Omental fat pad (tissue), 4 donors: ENCODE results near the gene CFDP1. TPM values are rescaled to one million over a fixed set of nuclear protein-coding genes. Genes with fewer than 3 reads are reported as not detected.

Experiments used
- ATAC-seq: fragments of 150-250 bp; one replicate; pipeline ENCODE4 v1.9.1; 2016; ENCODE audit warnings: mild to moderate bottlenecking, moderate library complexity; ENCODE audit not compliant: low FRiP score
- DNase-seq: peaks from one replicate; pipeline ENCODE4 v3.0.0-alpha.2; 2019; ENCODE audit warnings: low spot score
- CTCF ChIP-seq, 3 donors: fragments of 450-650 bp; IDR thresholded peaks; one replicate each; pipeline ENCODE4 v1.5.1; 2016 to 2017; ENCODE audit warnings: antibody characterized with exemption in 3 of 3, mild to moderate bottlenecking in 3 of 3, moderate library complexity in 2 of 3
- total RNA-seq, 4 donors: library from RNA; depleted of rRNA; stranded (reverse); fragments of >200 nt; gene quantifications; one replicate each; pipeline ENCODE4 v1.1.0, GENCODE V29; 2016

CFDP1 gene
- total RNA-seq, 4 donors from 2014 or later, result 37.5 to 54.4 (median 49.2) TPM

- DNase-seq, result no peak
- peak; percentile 73 for ATAC-seq
- TF ChIP-seq CTCF (IDR thresholded peaks at IDR 0.05), result no peak
Observed at GRCh38 chr16:75402159-75402820, 31.0 kb downstream of the CFDP1 start.

- no peak for ATAC-seq
- DNase-seq, result no peak
- no peak for TF ChIP-seq CTCF (IDR thresholded peaks at IDR 0.05)
Observed at GRCh38 chr16:75401691-75402090, 31.6 kb downstream of the CFDP1 start.

DNA sequence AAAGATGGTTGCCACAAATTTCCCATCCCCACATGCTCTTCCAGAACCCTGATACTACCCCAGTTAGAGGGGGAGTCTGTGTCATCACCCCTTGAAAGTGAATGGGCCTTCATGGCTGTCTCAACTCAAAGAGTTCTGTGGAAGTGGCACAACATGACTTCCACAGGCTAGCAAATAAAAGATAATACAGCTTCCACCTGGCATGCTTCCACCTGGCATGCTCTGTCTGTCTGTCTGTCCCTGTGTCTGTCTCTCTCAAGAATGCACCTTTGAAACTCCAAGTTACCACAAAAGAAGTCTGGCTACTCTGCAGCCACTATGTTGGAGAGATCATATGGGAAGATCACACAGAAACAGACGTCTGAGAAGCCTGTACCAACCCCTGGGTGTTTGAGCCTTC lies 35.0 kb downstream of the CFDP1 start:
- DNase-seq (no peak), ATAC-seq (peak; percentile 36)
- no peak for TF ChIP-seq CTCF (IDR thresholded peaks at IDR 0.05)

- TF ChIP-seq CTCF (IDR thresholded peaks at IDR 0.05), result no peak
- DNase-seq, result no peak
- no peak for ATAC-seq
Observed at GRCh38 chr16:75394941-75395340, 38.4 kb downstream of the CFDP1 start.

- no peak for ATAC-seq
- TF ChIP-seq CTCF (IDR thresholded peaks at IDR 0.05), result no peak
Observed at GRCh38 chr16:75392906-75393305, 40.4 kb downstream of the CFDP1 start.

GRCh38 chr16:75390926-75391653 lies 42.2 kb downstream of the CFDP1 start:
- ATAC-seq (no peak), DNase-seq (no peak)
- TF ChIP-seq CTCF (IDR thresholded peaks at IDR 0.05), result no peak

More at GRCh38 chr16:75392906-75393305, 40.4 kb downstream of the CFDP1 start:
- DNase-seq, result no peak
